IMR-90 (cell line): ENCODE measurements around the gene KLK13. TPM values are rescaled to one million over a fixed set of nuclear protein-coding genes. Genes with fewer than 3 reads are reported as not detected.

Source experiments
- ATAC-seq: fragments of 200-7000 bp; cut with Tn5 transposase; 2 replicates; pipeline ENCODE4 v1.9.1; 2020; ENCODE audit warnings: low read depth, mild to moderate bottlenecking, moderate library complexity
- BruUV-seq: library from RNA; stranded (reverse); fragments of 400-500 nt; replicated peaks from 2 replicates; lab custom pipeline; 2021; lab: Mats Ljungman, UMichigan
- CTCF ChIA-PET: fragments of 300-600 bp; formaldehyde crosslinking; extraction: SDS; loops from one replicate; lab custom pipeline; 2021; ENCODE audit warnings: antibody characterized with exemption; lab: Yijun Ruan, JAX
- POLR2A ChIA-PET: fragments of 300-600 bp; sonication (Branson Sonifier 250); formaldehyde crosslinking; loops from one replicate; lab custom pipeline; 2022; ENCODE audit warnings: antibody characterized with exemption; ENCODE audit not compliant: unreplicated experiment; lab: Charles Lee
- DNase-seq: peaks from one replicate; pipeline ENCODE4 v3.0.0; 2013
- H2AFZ ChIP-seq: replicated peaks from 2 replicates; pipeline ENCODE3; 2013; ENCODE audit warnings: low read length, mild to moderate bottlenecking; ENCODE audit not compliant: poor library complexity
- H2AK5ac ChIP-seq: 2 replicates; pipeline ENCODE4 v1.6.1; 2013; ENCODE audit warnings: low read depth, low read length, inconsistent platforms
- H2AK9ac ChIP-seq: replicated peaks from 2 replicates; pipeline ENCODE3; 2013; ENCODE audit warnings: mild to moderate bottlenecking, low read depth, low read length, moderate library complexity; ENCODE audit not compliant: poor library complexity
- H2BK120ac ChIP-seq: 2 replicates; pipeline ENCODE4 v1.6.1; 2013; ENCODE audit warnings: low read depth, low read length, inconsistent platforms
- H2BK15ac ChIP-seq: 3 replicates; pipeline ENCODE4 v1.6.1; 2013; ENCODE audit warnings: low read depth, low read length, inconsistent platforms
- H2BK20ac ChIP-seq: 2 replicates; pipeline ENCODE4 v1.6.1; 2013; ENCODE audit warnings: low read depth, mild to moderate bottlenecking, inconsistent platforms, low read length, moderate library complexity
- H2BK5ac ChIP-seq: 2 replicates; pipeline ENCODE4 v1.6.1; 2013; ENCODE audit warnings: mild to moderate bottlenecking, low read depth, low read length, inconsistent platforms; ENCODE audit not compliant: poor library complexity, severe bottlenecking
- H3K14ac ChIP-seq: replicated peaks from 2 replicates; pipeline ENCODE4 v1.6.1; 2013; ENCODE audit warnings: low read depth, low read length, inconsistent platforms
- H3K18ac ChIP-seq: 2 replicates; pipeline ENCODE4 v1.6.1; 2013; ENCODE audit warnings: low read depth, low read length, control low read depth
- H3K23ac ChIP-seq: 2 replicates; pipeline ENCODE4 v1.6.1; 2013; ENCODE audit warnings: low read depth, low read length, inconsistent platforms
- H3K27ac ChIP-seq: 2 replicates; pipeline ENCODE4 v1.5.1; 2013; ENCODE audit warnings: mild to moderate bottlenecking, control low read depth, low read length; ENCODE audit not compliant: insufficient read depth
- H3K27me3 ChIP-seq: 2 replicates; pipeline ENCODE4 v1.6.1; 2013; ENCODE audit warnings: low read length; ENCODE audit not compliant: control insufficient read depth, insufficient read depth
- H3K36me3 ChIP-seq: 2 replicates; pipeline ENCODE4 v1.6.1; 2013; ENCODE audit warnings: low read length, mixed read lengths; ENCODE audit not compliant: control insufficient read depth, insufficient read depth
- H3K4ac ChIP-seq: 2 replicates; pipeline ENCODE4 v1.6.1; 2013; ENCODE audit warnings: low read depth, low read length, inconsistent platforms
- H3K4me1 ChIP-seq: 2 replicates; pipeline ENCODE4 v1.6.1; 2013; ENCODE audit warnings: low read length, mixed read lengths; ENCODE audit not compliant: control insufficient read depth, insufficient read depth
- H3K4me2 ChIP-seq: 2 replicates; pipeline ENCODE4 v1.6.1; 2013; ENCODE audit warnings: low read depth, mild to moderate bottlenecking, control low read depth, low read length, moderate library complexity
- H3K4me3 ChIP-seq: 2 replicates; pipeline ENCODE4 v1.5.1; 2013; ENCODE audit warnings: low read depth, mild to moderate bottlenecking, control low read depth, low read length, moderate library complexity; ENCODE audit not compliant: insufficient read depth
- H3K56ac ChIP-seq: 2 replicates; pipeline ENCODE4 v1.6.1; 2013; ENCODE audit warnings: low read length, inconsistent platforms; ENCODE audit not compliant: insufficient read depth; ENCODE audit errors: extremely low read depth
- H3K79me1 ChIP-seq, 2 experiments: 2 replicates each; pipeline ENCODE4 v1.6.1; 2013; ENCODE audit warnings: low read length in 2 of 2, inconsistent platforms in 1 of 2, low read depth in 1 of 2
- H3K9ac ChIP-seq: 2 replicates; pipeline ENCODE4 v1.6.1; 2013; ENCODE audit warnings: low read depth, low read length, control low read depth
- H3K9me1 ChIP-seq: 2 replicates; pipeline ENCODE4 v1.6.1; 2013; ENCODE audit warnings: low read length, inconsistent platforms; ENCODE audit not compliant: insufficient read depth
- H3K9me3 ChIP-seq: 2 replicates; pipeline ENCODE4 v1.6.1; 2013; ENCODE audit warnings: low read length; ENCODE audit not compliant: control insufficient read depth, insufficient read depth
- H4K20me1 ChIP-seq: 2 replicates; pipeline ENCODE4 v1.6.1; 2013; ENCODE audit warnings: low read length, inconsistent platforms; ENCODE audit not compliant: insufficient read depth
- H4K5ac ChIP-seq: 2 replicates; pipeline ENCODE4 v1.6.1; 2013; ENCODE audit warnings: mild to moderate bottlenecking, low read depth, low read length, control low read depth
- H4K8ac ChIP-seq, 2 experiments: 2 replicates each; pipeline ENCODE4 v1.6.1; 2013; ENCODE audit warnings: low read depth in 2 of 2, low read length in 2 of 2, control low read depth in 1 of 2, inconsistent platforms in 1 of 2
- H4K91ac ChIP-seq: 2 replicates; pipeline ENCODE4 v1.6.1; 2013; ENCODE audit warnings: low read depth, low read length, inconsistent platforms; ENCODE audit not compliant: insufficient read depth
- CEBPB ChIP-seq: IDR thresholded peaks from 2 replicates; pipeline ENCODE4 v1.6.1; 2012; ENCODE audit warnings: low read depth, low read length, improper control_type of control experiment
- CHD1 ChIP-seq: IDR thresholded peaks from 2 replicates; pipeline ENCODE4 v1.6.1; 2012; ENCODE audit warnings: low read depth, low read length, improper control_type of control experiment
- FOS ChIP-seq: fragments of 150-350 bp; IDR thresholded peaks from 2 replicates; pipeline ENCODE4 v1.6.1; 2016; ENCODE audit warnings: low read depth, low read length
- MAZ ChIP-seq: IDR thresholded peaks from 2 replicates; pipeline ENCODE4 v1.6.1; 2012; ENCODE audit warnings: low read depth, mild to moderate bottlenecking, low read length, improper control_type of control experiment, moderate library complexity, borderline replicate concordance
- POLR2A ChIP-seq: IDR thresholded peaks from 2 replicates; pipeline ENCODE4 v1.6.1; 2012; ENCODE audit warnings: mild to moderate bottlenecking, low read depth, low read length
- RCOR1 ChIP-seq: IDR thresholded peaks from 2 replicates; pipeline ENCODE4 v1.6.1; 2012; ENCODE audit warnings: mild to moderate bottlenecking, low read length, improper control_type of control experiment; ENCODE audit not compliant: insufficient replicate concordance
- RFX5 ChIP-seq: IDR thresholded peaks from 2 replicates; pipeline ENCODE4 v1.8.0; 2012; ENCODE audit warnings: low read depth, mild to moderate bottlenecking, low read length, moderate library complexity
- SMC3 ChIP-seq: fragments of 150-350 bp; IDR thresholded peaks from 2 replicates; pipeline ENCODE4 v1.6.1; 2016; ENCODE audit warnings: low read depth, mild to moderate bottlenecking, antibody characterized with exemption, low read length, moderate library complexity
- WGBS, 2 experiments: methylation state at CpG; one replicate each; pipeline versions ENCODE4 v1.1.5 to v1.1.7; 2013; ENCODE audit warnings: missing lambda C conversion rate in 2 of 2; ENCODE audit not compliant: insufficient read length in 1 of 2; ENCODE audit errors: extremely low coverage in 2 of 2; 5-methylcytosine and 5-hydroxymethylcytosine counted together
- dilution Hi-C: fragments of 300-500 bp; cut with HindIII; formaldehyde crosslinking; loops from one replicate; pipeline ENCODE4 v1.14.3; 2018; ENCODE audit warnings: low sequenced_read_pairs; ENCODE audit not compliant: unreplicated experiment
- in situ Hi-C: fragments of 300-500 bp; cut with MboI; formaldehyde crosslinking; loops from 3 replicates; pipeline ENCODE4 v1.14.3; 2019; ENCODE audit warnings: low sequenced_read_pairs, inconsistent platforms, mixed read lengths
- intact Hi-C: fragments of 100-400 bp; cut with micrococcal nuclease; formaldehyde crosslinking; loops from 2 replicates; pipeline ENCODE4 v1.10.0; 2022
- polyA plus RNA-seq, 3 experiments: library from polyadenylated mRNA; depleted of rRNA; stranded (reverse); fragments of >200 nt; gene quantifications; 2 replicates each; pipeline ENCODE4 v1.2.3, GENCODE V29; 2012; ENCODE audit warnings: low replicate concordance in 1 of 3
- total RNA-seq: library from RNA; depleted of rRNA; stranded (reverse); fragments of >200 nt; gene quantifications from 2 replicates; pipeline ENCODE4 v1.2.3, GENCODE V29; 2012
- TF ChIP-seq, protein P1 (sequence below): conservative IDR thresholded peaks from 2 replicates; pipeline ENCODE4 v1.5.1; 2012; ENCODE audit warnings: mild to moderate bottlenecking, low read depth, low read length, improper control_type of control experiment
- TF ChIP-seq, protein P2 (sequence below): fragments of 150-350 bp; IDR thresholded peaks from 2 replicates; pipeline ENCODE4 v1.6.1; 2017; ENCODE audit warnings: mild to moderate bottlenecking, antibody characterized with exemption, low read length, low read depth
- TF ChIP-seq, protein P3 (sequence below): fragments of 150-350 bp; IDR thresholded peaks from 2 replicates; pipeline ENCODE4 v1.6.1; 2016; ENCODE audit warnings: low read depth, mild to moderate bottlenecking, low read length, moderate library complexity, borderline replicate concordance

The KLK13 gene
- total and polyA plus RNA-seq, 2 of the 4 experiments (the other 2 are of a cell fraction): not detected

DNA sequence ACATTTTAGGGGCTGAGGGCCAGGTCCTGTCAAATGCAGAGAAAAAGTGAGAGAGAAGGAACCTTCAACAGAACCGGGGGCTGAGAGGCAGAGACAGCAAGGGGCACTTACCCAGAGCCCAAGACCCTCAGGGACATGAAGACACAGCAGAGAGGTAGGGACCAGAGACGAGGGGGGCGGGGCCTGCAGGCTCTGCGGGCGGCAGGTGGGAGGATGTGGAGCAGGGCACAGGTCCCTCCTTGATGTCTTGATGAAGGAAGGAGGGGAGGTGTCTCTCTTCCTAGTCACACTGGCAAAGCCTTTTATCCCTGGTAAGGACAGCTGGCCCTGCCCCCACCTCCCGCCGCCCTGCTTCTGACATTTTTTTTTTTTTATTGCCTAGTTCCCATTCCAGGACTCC, 17.7 kb upstream of the KLK13 start, which contains the start of gene KLK14:
KLK14 (minus strand) TSS at position 277 of the 400 bp plus-strand sequence; CDS start at position 4, 273 bp downstream.
- H4K5ac ChIP-seq: no peak within 1 kb of the TSS
- H4K91ac ChIP-seq: no peak within 1 kb of the TSS
- no peaks in the 10 kb centered on the region for H4K20me1 ChIP-seq
- POLR2A ChIA-PET: no interaction called here
- no peak within 1 kb of the TSS for H3K4me3 ChIP-seq
- no peak within 1 kb of the TSS for H3K4ac ChIP-seq
- no peak for ATAC-seq
- in situ Hi-C loops: no loop called here
- no peak within 1 kb of the TSS for H3K56ac ChIP-seq
- no peak within 1 kb of the TSS for H2BK20ac ChIP-seq
- no peak within 1 kb of the TSS for H2BK120ac ChIP-seq
- H2AFZ ChIP-seq: no peak within 1 kb of the TSS
- H4K8ac ChIP-seq: no peak within 1 kb of the TSS
- H3K27me3 ChIP-seq: no peaks in the 10 kb centered on the region
- H3K36me3 ChIP-seq: no peaks in the 10 kb centered on the region
- H3K4me2 ChIP-seq: no peak within 1 kb of the TSS
- H2AK5ac ChIP-seq: no peak within 1 kb of the TSS
- H3K18ac ChIP-seq: no peak within 1 kb of the TSS
- no peak for DNase-seq
- intact Hi-C loops: no loop called here
- no peak within 1 kb of the TSS for H3K9ac ChIP-seq
- no TSS peak for BruUV-seq
- TF ChIP-seq, protein P1, sequence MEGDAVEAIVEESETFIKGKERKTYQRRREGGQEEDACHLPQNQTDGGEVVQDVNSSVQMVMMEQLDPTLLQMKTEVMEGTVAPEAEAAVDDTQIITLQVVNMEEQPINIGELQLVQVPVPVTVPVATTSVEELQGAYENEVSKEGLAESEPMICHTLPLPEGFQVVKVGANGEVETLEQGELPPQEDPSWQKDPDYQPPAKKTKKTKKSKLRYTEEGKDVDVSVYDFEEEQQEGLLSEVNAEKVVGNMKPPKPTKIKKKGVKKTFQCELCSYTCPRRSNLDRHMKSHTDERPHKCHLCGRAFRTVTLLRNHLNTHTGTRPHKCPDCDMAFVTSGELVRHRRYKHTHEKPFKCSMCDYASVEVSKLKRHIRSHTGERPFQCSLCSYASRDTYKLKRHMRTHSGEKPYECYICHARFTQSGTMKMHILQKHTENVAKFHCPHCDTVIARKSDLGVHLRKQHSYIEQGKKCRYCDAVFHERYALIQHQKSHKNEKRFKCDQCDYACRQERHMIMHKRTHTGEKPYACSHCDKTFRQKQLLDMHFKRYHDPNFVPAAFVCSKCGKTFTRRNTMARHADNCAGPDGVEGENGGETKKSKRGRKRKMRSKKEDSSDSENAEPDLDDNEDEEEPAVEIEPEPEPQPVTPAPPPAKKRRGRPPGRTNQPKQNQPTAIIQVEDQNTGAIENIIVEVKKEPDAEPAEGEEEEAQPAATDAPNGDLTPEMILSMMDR: no peak
- no peak for TF ChIP-seq CHD1
- TF ChIP-seq FOS: no peak
- TF ChIP-seq RFX5: no peak
- TF ChIP-seq MAZ: no peak
- TF ChIP-seq CEBPB: no peak
- no peak for TF ChIP-seq SMC3
- no peak for TF ChIP-seq RCOR1
- TF ChIP-seq, protein P2, sequence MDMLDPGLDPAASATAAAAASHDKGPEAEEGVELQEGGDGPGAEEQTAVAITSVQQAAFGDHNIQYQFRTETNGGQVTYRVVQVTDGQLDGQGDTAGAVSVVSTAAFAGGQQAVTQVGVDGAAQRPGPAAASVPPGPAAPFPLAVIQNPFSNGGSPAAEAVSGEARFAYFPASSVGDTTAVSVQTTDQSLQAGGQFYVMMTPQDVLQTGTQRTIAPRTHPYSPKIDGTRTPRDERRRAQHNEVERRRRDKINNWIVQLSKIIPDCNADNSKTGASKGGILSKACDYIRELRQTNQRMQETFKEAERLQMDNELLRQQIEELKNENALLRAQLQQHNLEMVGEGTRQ: no peak
- no peak for TF ChIP-seq POLR2A
- TF ChIP-seq, protein P3, sequence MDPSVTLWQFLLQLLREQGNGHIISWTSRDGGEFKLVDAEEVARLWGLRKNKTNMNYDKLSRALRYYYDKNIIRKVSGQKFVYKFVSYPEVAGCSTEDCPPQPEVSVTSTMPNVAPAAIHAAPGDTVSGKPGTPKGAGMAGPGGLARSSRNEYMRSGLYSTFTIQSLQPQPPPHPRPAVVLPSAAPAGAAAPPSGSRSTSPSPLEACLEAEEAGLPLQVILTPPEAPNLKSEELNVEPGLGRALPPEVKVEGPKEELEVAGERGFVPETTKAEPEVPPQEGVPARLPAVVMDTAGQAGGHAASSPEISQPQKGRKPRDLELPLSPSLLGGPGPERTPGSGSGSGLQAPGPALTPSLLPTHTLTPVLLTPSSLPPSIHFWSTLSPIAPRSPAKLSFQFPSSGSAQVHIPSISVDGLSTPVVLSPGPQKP: no peak
- CTCF ChIA-PET: no interaction called here
- H2BK15ac ChIP-seq: no peak within 1 kb of the TSS
- H3K9me1 ChIP-seq: no peaks in the 10 kb centered on the region
- H3K4me1 ChIP-seq: no peaks in the 10 kb centered on the region
- no peaks in the 10 kb centered on the region; the same call in none of the 2 replicates for H3K9me3 ChIP-seq
- H3K14ac ChIP-seq: no peak within 1 kb of the TSS
- 11% methylated on average over 1 of the region's 7 CpGs; no CpG with 5 or more reads in 1 of the 2 experiments for WGBS, 2 experiments
- H3K27ac ChIP-seq: no peak within 1 kb of the TSS
- H2AK9ac ChIP-seq: no peak within 1 kb of the TSS
- no peaks in the 10 kb centered on the region for H3K79me1 ChIP-seq
- H3K23ac ChIP-seq: no peak within 1 kb of the TSS
- dilution Hi-C loops: no loop called here
- H2BK5ac ChIP-seq: no peak within 1 kb of the TSS
